Smooth muscle cell (in vitro differentiated cells): ENCODE data around the gene GOLGA2. TPM values are rescaled to one million over a fixed set of nuclear protein-coding genes. Genes with fewer than 3 reads are reported as not detected.
"Not testable (repeated sequence)": the region's sequence is repeated elsewhere in the genome, so short reads cannot be mapped to it uniquely, and the experiment has no call there.

Source experiments
- DNase-seq: peaks from one replicate; lab custom pipeline; 2025; ENCODE audit not compliant: unreplicated experiment; lab: John Stamatoyannopoulos, UW
- H2AFZ ChIP-seq: fragments of 200-600 bp; sonication (generic); 2 replicates; pipeline ENCODE4 v1.6.0; 2016; ENCODE audit warnings: antibody characterized with exemption, low read depth, mild to moderate bottlenecking
- H3F3A ChIP-seq: fragments of 200-600 bp; sonication (generic); 2 replicates; pipeline ENCODE4 v1.6.0; 2017; ENCODE audit warnings: antibody characterized with exemption, low read depth
- H3K27ac ChIP-seq: fragments of 200-600 bp; sonication (generic); 2 replicates; pipeline ENCODE4 v1.5.1; 2016; ENCODE audit warnings: low read depth, mild to moderate bottlenecking
- H3K27me3 ChIP-seq: fragments of 200-600 bp; sonication (generic); 2 replicates; pipeline ENCODE4 v1.6.1; 2016; ENCODE audit warnings: low read depth, mild to moderate bottlenecking
- H3K36me3 ChIP-seq: fragments of 200-600 bp; sonication (generic); 2 replicates; pipeline ENCODE4 v1.5.1; 2016; ENCODE audit warnings: low read depth
- H3K4me1 ChIP-seq: fragments of 200-600 bp; sonication (generic); 2 replicates; pipeline ENCODE4 v1.5.1; 2016; ENCODE audit warnings: low read depth
- H3K4me2 ChIP-seq: fragments of 200-600 bp; sonication (generic); 2 replicates; pipeline ENCODE4 v1.6.0; 2016; ENCODE audit warnings: mild to moderate bottlenecking
- H3K4me3 ChIP-seq: fragments of 200-600 bp; sonication (generic); 2 replicates; pipeline ENCODE4 v1.5.1; 2016; ENCODE audit warnings: mild to moderate bottlenecking
- H3K79me2 ChIP-seq: fragments of 200-600 bp; sonication (generic); 2 replicates; pipeline ENCODE4 v1.6.0; 2016; ENCODE audit warnings: low read depth, mild to moderate bottlenecking
- H3K9ac ChIP-seq: fragments of 200-600 bp; sonication (generic); 2 replicates; pipeline ENCODE4 v1.6.0; 2016; ENCODE audit warnings: low read depth
- H3K9me3 ChIP-seq: fragments of 200-600 bp; sonication (generic); replicated peaks from 2 replicates; pipeline ENCODE4 v1.5.1; 2016; ENCODE audit warnings: low read depth
- H4K20me1 ChIP-seq: fragments of 200-600 bp; sonication (generic); 2 replicates; pipeline ENCODE4 v1.6.0; 2016; ENCODE audit warnings: low read depth
- CTCF ChIP-seq: fragments of 200-600 bp; sonication (generic); IDR thresholded peaks from 2 replicates; pipeline ENCODE4 v1.5.1; 2017; ENCODE audit warnings: borderline replicate concordance, mild to moderate bottlenecking, antibody characterized with exemption; ENCODE audit not compliant: insufficient read depth, poor library complexity, severe bottlenecking
- WGBS: methylation state at CpG from one replicate; pipeline ENCODE4 v1.1.7; 2016; ENCODE audit warnings: low lambda C conversion rate; 5-methylcytosine and 5-hydroxymethylcytosine counted together
- polyA plus RNA-seq: library from polyadenylated mRNA; unstranded; fragments of >200 nt; fragmentation: Nextera tagmentation; extraction: Ambion mirVana; gene quantifications from 2 replicates; pipeline ENCODE4 v1.2.1, GENCODE V29; 2016
- total RNA-seq: library from RNA; depleted of rRNA; stranded (reverse); fragments of >200 nt; gene quantifications from 2 replicates; pipeline ENCODE4 v1.2.3, GENCODE V29; 2014

Gene GOLGA2
- total and polyA plus RNA-seq, 2 experiments from 2014 or later: 55.4 to 101 TPM

- no peaks in the 10 kb centered on the region for H3K9me3 ChIP-seq
- no peaks in the 10 kb centered on the region for H3K79me2 ChIP-seq
- WGBS: 96% methylated on average over 18 of the region's 22 CpGs
- H4K20me1 ChIP-seq: no peaks in the 10 kb centered on the region
- no peak overlapping the region for H3K27ac ChIP-seq
- H3F3A ChIP-seq: no peaks in the 10 kb centered on the region
- no peak overlapping the region for H3K4me3 ChIP-seq
- no peak for DNase-seq
- H3K27me3 ChIP-seq: no peaks in the 10 kb centered on the region
- TF ChIP-seq CTCF: no peak
- no peak overlapping the region for H3K4me2 ChIP-seq
- no peaks in the 10 kb centered on the region for H3K36me3 ChIP-seq
- no peaks in the 10 kb centered on the region for H3K4me1 ChIP-seq
- H3K9ac ChIP-seq: no peak overlapping the region
- no peak overlapping the region for H2AFZ ChIP-seq
Measured at GRCh38 chr9:128232528-128233428, 43.0 kb downstream of the GOLGA2 start.

GRCh38 chr9:128231638-128232527 is 43.9 kb downstream of the GOLGA2 start:
- Histone ChIP-seq H3K9me3 (no peaks in the 10 kb centered on the region), H3K27me3 (no peaks in the 10 kb centered on the region), H4K20me1 (no peaks in the 10 kb centered on the region), H3K4me3 (no peak overlapping the region), H3F3A (no peaks in the 10 kb centered on the region), H3K27ac (no peak overlapping the region), H3K36me3 (no peaks in the 10 kb centered on the region), H3K79me2 (no peaks in the 10 kb centered on the region), H3K9ac (no peak overlapping the region), H2AFZ (no peak overlapping the region), H3K4me2 (no peak overlapping the region), H3K4me1 (no peaks in the 10 kb centered on the region)
- 87% methylated on average over 16 of the region's 16 CpGs for WGBS
- no peak for TF ChIP-seq CTCF
- no peak for DNase-seq

- not testable (repeated sequence) for H3F3A ChIP-seq, DNase-seq, H3K4me2 ChIP-seq, H3K9me3 ChIP-seq, H3K9ac ChIP-seq, H3K27ac ChIP-seq, H3K36me3 ChIP-seq, H4K20me1 ChIP-seq, H3K4me3 ChIP-seq, H3K79me2 ChIP-seq, H2AFZ ChIP-seq, H3K4me1 ChIP-seq, H3K27me3 ChIP-seq
- WGBS: 96% methylated on average over 7 of the region's 7 CpGs
Measured at GRCh38 chr9:128230897-128231296, 44.9 kb downstream of the GOLGA2 start.

- H3K9me3 ChIP-seq: no peaks in the 10 kb centered on the region
- H3K4me2 ChIP-seq: no peak overlapping the region
- no peaks in the 10 kb centered on the region for H3K79me2 ChIP-seq
- no peak for DNase-seq
- no peak overlapping the region for H3K9ac ChIP-seq
- no peak overlapping the region for H2AFZ ChIP-seq
- H3K36me3 ChIP-seq: no peaks in the 10 kb centered on the region
- H3K27me3 ChIP-seq: no peaks in the 10 kb centered on the region
- H3K4me3 ChIP-seq: no peak overlapping the region
- H3K27ac ChIP-seq: no peak overlapping the region
- WGBS: 93% methylated on average over 5 of the region's 5 CpGs
- H3F3A ChIP-seq: no peaks in the 10 kb centered on the region
- H3K4me1 ChIP-seq: no peaks in the 10 kb centered on the region
- no peaks in the 10 kb centered on the region for H4K20me1 ChIP-seq
- no peak for TF ChIP-seq CTCF
Measured at GRCh38 chr9:128226412-128226801, 49.4 kb downstream of the GOLGA2 start.
